Astrocyte of the cerebellum (primary cell): ENCODE results near the gene HLA-DOA.

ENCODE experiments used
- DNase-seq: peaks from one replicate; pipeline ENCODE4 v3.0.0-alpha.2; 2011; ENCODE audit warnings: low read depth
- H3K4me3 ChIP-seq: 2 replicates; pipeline ENCODE4 v1.5.1; 2011; ENCODE audit warnings: mild to moderate bottlenecking, low read depth, low read length, moderate library complexity
- in situ Hi-C: cut with HindIII; loops from 2 replicates; pipeline ENCODE4 v1.10.0; 2017; ENCODE audit warnings: low sequenced_read_pairs
- TF ChIP-seq, protein P1 (sequence below): IDR thresholded peaks from 2 replicates; pipeline ENCODE4 v1.5.1; 2012; ENCODE audit warnings: low read length, low read depth, moderate library complexity, mild to moderate bottlenecking; ENCODE audit errors: missing control alignments

The HLA-DOA gene

DNA sequence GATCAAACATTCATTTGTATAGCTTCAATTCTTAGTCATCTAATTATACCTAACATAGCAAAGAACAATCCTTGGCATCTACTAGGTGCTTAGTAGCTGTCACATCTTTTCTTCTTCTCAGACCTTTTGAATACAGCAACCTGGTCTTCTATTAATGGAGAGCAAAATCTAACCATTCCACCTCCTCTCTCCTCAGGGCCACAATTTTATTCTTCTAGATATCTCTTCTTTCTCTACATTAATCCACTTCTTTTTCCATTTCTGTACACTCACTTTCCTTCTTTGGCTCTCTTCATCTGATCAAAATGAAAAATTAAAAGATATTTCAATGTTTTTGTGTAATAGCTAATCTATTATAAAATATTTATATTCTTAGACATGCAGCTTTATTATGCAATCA lies 9.0 kb upstream of the HLA-DOA start:
- H3K4me3 ChIP-seq = no peak overlapping the region
- in situ Hi-C loops = no loop called here
- no peak for DNase-seq
- TF ChIP-seq, protein P1, sequence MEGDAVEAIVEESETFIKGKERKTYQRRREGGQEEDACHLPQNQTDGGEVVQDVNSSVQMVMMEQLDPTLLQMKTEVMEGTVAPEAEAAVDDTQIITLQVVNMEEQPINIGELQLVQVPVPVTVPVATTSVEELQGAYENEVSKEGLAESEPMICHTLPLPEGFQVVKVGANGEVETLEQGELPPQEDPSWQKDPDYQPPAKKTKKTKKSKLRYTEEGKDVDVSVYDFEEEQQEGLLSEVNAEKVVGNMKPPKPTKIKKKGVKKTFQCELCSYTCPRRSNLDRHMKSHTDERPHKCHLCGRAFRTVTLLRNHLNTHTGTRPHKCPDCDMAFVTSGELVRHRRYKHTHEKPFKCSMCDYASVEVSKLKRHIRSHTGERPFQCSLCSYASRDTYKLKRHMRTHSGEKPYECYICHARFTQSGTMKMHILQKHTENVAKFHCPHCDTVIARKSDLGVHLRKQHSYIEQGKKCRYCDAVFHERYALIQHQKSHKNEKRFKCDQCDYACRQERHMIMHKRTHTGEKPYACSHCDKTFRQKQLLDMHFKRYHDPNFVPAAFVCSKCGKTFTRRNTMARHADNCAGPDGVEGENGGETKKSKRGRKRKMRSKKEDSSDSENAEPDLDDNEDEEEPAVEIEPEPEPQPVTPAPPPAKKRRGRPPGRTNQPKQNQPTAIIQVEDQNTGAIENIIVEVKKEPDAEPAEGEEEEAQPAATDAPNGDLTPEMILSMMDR = no peak

DNA sequence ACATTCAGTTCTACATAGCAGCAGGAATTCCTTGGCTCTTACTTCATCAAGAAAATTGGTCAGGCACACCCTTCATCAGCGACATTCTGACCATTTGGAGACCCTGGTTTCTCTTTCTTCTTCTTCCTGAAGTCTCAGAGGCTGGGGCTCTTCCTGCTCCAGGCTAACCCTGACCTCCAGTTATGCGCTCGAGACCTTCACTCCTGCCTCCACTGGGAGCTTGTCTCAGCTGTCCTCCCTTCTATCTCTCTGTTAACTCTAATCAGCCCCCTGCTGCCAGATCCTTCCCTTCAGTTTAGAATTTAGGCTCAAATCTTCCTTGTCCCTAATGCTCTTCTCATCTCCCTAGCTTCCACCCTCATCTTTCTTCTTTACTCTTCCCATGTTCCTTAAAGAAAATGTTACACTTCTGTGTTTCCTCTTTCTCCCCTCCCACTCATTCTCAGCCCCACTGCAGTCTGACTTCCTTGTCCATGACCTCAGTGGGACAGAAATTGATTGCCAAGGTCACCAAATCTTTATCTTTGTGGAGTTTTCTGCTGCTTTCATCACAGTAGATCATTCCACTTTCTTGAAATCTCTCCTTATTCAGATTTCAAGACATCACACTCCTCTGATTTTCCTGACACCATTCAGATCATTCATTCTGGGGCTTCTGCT lies 8.4 kb upstream of the HLA-DOA start:
- TF ChIP-seq, protein P1 = no peak
- H3K4me3 ChIP-seq = no peak overlapping the region
- in situ Hi-C loops = no loop called here
- DNase-seq = no peak

DNA sequence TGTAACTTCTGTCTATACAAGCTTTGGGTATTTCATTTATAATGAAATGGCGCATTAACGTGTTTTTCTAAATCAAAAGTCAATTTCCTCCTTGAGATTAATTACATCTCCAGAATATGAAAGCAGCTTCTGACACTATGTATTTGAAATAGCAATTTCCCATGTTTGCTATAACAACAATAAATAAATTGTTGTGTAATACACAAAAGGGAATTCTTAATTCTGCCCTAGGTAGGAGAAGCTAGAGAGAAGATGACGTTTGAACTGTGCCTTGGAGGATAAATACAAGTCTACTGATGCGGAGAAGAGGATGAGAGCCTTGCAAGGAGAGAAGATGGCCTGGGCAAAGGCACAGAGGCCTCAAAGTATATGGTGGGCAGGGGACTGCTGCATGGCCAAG lies 7.6 kb upstream of the HLA-DOA start:
- TF ChIP-seq, protein P1 = no peak
- in situ Hi-C loops = no loop called here
- no peak overlapping the region for H3K4me3 ChIP-seq
- DNase-seq = no peak

DNA sequence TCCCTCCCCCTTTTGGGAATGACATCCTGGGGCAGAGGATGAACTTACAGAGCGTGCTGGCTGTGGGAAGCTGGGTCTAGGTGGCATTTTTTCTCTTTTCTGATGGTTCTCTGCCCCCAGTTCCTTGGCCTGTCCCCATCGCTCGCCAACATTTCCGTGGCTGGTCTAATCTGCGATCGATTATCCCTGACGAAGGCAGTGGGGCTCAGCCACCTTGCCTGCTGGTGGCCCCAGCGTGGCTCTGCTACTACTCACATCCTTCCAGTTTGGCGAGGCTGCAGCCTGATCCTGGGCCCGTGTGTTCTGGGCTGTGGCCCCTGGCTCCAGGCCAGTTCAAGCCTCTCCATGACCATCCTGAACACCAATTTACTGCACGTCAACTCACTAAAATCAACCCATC lies 6.4 kb upstream of the HLA-DOA start:
- in situ Hi-C loops = no loop called here
- H3K4me3 ChIP-seq = no peak overlapping the region
- TF ChIP-seq, protein P1 = no peak
- no peak for DNase-seq

DNA sequence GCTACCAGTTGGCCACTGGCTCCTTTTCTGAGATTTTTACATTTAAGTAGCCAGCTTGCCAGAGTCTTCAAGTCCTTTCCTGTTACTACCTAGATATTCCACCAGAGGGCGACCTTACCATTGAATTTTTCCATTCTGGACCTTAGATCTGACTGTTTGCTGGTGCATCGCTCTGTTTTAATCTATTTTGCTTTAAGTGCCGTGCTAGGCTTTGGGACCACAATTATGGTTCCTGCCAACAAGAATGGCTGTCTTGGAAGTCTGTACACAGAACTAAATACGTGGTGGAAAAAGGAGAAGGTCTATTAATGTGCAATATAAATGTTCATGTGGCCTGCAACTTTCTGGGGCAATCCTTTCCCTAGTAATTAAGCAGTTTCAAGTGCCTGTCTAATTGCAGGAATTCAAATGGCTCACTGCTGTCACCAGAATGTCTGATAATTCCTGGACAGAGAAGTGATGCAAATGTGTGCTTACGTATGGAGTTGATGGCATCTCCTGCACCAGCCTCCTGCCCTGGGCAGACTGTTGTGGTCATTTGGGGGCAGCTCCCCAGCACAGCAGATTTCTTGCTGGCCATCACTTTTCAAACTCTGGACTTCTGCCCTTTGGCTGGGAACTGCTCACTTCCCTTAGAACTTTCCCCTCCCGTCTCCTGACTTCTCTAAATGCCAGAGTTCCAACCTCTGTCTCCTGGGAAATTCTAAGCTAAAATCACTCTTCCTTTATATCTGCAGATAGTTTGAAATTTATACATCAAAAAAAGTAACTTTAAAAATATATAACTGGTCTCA lies 5.6 kb upstream of the HLA-DOA start:
- H3K4me3 ChIP-seq = no peak overlapping the region
- TF ChIP-seq, protein P1 = peak; percentile 53
- in situ Hi-C loops = no loop called here
- peak; percentile 81 for DNase-seq

DNA sequence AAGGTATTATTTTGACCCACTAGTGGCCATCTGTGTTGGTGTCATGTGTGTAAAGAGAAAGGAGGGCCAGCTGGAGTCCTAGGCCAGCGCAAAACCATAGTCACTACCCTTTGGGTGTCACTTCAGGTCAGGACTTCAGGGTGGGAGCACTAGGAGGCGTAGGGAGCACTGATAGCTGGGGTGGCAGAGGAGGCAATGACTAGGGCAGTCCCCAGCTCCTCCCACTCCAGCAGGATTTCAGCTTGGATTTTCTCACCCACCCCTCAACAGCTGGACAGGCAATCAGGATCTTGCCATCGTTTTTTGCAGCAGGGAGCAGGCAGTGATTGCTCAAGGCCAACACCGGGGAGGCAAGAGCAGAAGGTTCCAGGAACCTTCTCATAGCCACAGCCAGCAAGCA lies 4.2 kb upstream of the HLA-DOA start:
- no peak for DNase-seq

More for the DNA sequence above, 4.2 kb upstream of the HLA-DOA start:
- no peak overlapping the region for H3K4me3 ChIP-seq
- in situ Hi-C loops = no loop called here
- TF ChIP-seq, protein P1 = no peak
